ENCODE measurements around the gene BNC1.

DNA sequence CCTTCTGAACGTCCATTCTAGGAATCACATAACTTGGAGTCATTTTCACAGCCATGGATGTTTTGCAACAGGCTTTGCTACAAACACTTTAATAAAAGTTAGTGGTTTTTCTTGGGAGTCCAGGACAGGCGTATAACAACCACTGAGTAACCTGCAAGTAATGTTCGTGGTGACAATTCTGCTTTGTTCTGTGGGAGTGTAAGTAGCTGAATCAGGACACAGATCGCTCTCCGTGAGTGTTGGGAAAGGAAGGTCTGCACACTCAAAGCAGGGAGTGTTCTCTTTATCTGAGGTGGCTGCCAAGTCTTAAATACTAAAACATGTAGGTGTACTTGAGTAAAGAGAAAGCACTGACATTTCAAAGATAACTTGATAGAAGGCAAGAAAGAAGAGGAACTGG lies 7.9 kb upstream of the BNC1 start:
- TF ChIP-seq, protein P1, sequence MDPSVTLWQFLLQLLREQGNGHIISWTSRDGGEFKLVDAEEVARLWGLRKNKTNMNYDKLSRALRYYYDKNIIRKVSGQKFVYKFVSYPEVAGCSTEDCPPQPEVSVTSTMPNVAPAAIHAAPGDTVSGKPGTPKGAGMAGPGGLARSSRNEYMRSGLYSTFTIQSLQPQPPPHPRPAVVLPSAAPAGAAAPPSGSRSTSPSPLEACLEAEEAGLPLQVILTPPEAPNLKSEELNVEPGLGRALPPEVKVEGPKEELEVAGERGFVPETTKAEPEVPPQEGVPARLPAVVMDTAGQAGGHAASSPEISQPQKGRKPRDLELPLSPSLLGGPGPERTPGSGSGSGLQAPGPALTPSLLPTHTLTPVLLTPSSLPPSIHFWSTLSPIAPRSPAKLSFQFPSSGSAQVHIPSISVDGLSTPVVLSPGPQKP (IDR thresholded peaks at IDR 0.05; ENCODE audit: borderline replicate concordance, low read depth, low read length): no peak
- TF ChIP-seq, protein P2, sequence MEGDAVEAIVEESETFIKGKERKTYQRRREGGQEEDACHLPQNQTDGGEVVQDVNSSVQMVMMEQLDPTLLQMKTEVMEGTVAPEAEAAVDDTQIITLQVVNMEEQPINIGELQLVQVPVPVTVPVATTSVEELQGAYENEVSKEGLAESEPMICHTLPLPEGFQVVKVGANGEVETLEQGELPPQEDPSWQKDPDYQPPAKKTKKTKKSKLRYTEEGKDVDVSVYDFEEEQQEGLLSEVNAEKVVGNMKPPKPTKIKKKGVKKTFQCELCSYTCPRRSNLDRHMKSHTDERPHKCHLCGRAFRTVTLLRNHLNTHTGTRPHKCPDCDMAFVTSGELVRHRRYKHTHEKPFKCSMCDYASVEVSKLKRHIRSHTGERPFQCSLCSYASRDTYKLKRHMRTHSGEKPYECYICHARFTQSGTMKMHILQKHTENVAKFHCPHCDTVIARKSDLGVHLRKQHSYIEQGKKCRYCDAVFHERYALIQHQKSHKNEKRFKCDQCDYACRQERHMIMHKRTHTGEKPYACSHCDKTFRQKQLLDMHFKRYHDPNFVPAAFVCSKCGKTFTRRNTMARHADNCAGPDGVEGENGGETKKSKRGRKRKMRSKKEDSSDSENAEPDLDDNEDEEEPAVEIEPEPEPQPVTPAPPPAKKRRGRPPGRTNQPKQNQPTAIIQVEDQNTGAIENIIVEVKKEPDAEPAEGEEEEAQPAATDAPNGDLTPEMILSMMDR (conservative IDR thresholded peaks at IDR 0.05; ENCODE audit: low read depth, low read length): no peak
- TF ChIP-seq RAD21 (IDR thresholded peaks at IDR 0.05; ENCODE audit: low read length): no peak
- TF ChIP-seq BHLHE40 (IDR thresholded peaks at IDR 0.05; ENCODE audit: low read depth, low read length): no peak
- no peak for TF ChIP-seq FOS (IDR thresholded peaks at IDR 0.05; ENCODE audit: low read depth, low read length)
- TF ChIP-seq, protein P3, sequence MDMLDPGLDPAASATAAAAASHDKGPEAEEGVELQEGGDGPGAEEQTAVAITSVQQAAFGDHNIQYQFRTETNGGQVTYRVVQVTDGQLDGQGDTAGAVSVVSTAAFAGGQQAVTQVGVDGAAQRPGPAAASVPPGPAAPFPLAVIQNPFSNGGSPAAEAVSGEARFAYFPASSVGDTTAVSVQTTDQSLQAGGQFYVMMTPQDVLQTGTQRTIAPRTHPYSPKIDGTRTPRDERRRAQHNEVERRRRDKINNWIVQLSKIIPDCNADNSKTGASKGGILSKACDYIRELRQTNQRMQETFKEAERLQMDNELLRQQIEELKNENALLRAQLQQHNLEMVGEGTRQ (IDR thresholded peaks at IDR 0.05; ENCODE audit: low read depth, low read length): no peak
- no peak for TF ChIP-seq POLR2A (IDR thresholded peaks at IDR 0.05; ENCODE audit: low read depth, low read length)
- no peak for TF ChIP-seq RFX5 (IDR thresholded peaks at IDR 0.05; ENCODE audit: low read depth, low read length)

All from IMR-90 (cell line).